IMR-90 (cell line): Measurements from ENCODE around the gene RBM28. TPM values are rescaled to one million over a fixed set of nuclear protein-coding genes. Genes with fewer than 3 reads are reported as not detected.

Source experiments
- ATAC-seq: fragments of 200-7000 bp; cut with Tn5 transposase; 2 replicates; pipeline ENCODE4 v1.9.1; 2020; ENCODE audit warnings: low read depth, mild to moderate bottlenecking, moderate library complexity
- BruUV-seq: library from RNA; stranded (reverse); fragments of 400-500 nt; replicated peaks from 2 replicates; lab custom pipeline; 2021; lab: Mats Ljungman, UMichigan
- CTCF ChIA-PET: fragments of 300-600 bp; formaldehyde crosslinking; extraction: SDS; loops from one replicate; lab custom pipeline; 2021; ENCODE audit warnings: antibody characterized with exemption; lab: Yijun Ruan, JAX
- POLR2A ChIA-PET: fragments of 300-600 bp; sonication (Branson Sonifier 250); formaldehyde crosslinking; loops from one replicate; lab custom pipeline; 2022; ENCODE audit warnings: antibody characterized with exemption; ENCODE audit not compliant: unreplicated experiment; lab: Charles Lee
- DNase-seq: peaks from one replicate; pipeline ENCODE4 v3.0.0; 2013
- H2AFZ ChIP-seq: replicated peaks from 2 replicates; pipeline ENCODE3; 2013; ENCODE audit warnings: low read length, mild to moderate bottlenecking; ENCODE audit not compliant: poor library complexity
- H2AK5ac ChIP-seq: 2 replicates; pipeline ENCODE4 v1.6.1; 2013; ENCODE audit warnings: low read depth, low read length, inconsistent platforms
- H2AK9ac ChIP-seq: replicated peaks from 2 replicates; pipeline ENCODE3; 2013; ENCODE audit warnings: mild to moderate bottlenecking, low read depth, low read length, moderate library complexity; ENCODE audit not compliant: poor library complexity
- H2BK120ac ChIP-seq: 2 replicates; pipeline ENCODE4 v1.6.1; 2013; ENCODE audit warnings: low read depth, low read length, inconsistent platforms
- H2BK15ac ChIP-seq: 3 replicates; pipeline ENCODE4 v1.6.1; 2013; ENCODE audit warnings: low read depth, low read length, inconsistent platforms
- H2BK20ac ChIP-seq: 2 replicates; pipeline ENCODE4 v1.6.1; 2013; ENCODE audit warnings: low read depth, mild to moderate bottlenecking, inconsistent platforms, low read length, moderate library complexity
- H2BK5ac ChIP-seq: 2 replicates; pipeline ENCODE4 v1.6.1; 2013; ENCODE audit warnings: mild to moderate bottlenecking, low read depth, low read length, inconsistent platforms; ENCODE audit not compliant: poor library complexity, severe bottlenecking
- H3K14ac ChIP-seq: replicated peaks from 2 replicates; pipeline ENCODE4 v1.6.1; 2013; ENCODE audit warnings: low read depth, low read length, inconsistent platforms
- H3K18ac ChIP-seq: 2 replicates; pipeline ENCODE4 v1.6.1; 2013; ENCODE audit warnings: low read depth, low read length, control low read depth
- H3K23ac ChIP-seq: 2 replicates; pipeline ENCODE4 v1.6.1; 2013; ENCODE audit warnings: low read depth, low read length, inconsistent platforms
- H3K27ac ChIP-seq: 2 replicates; pipeline ENCODE4 v1.5.1; 2013; ENCODE audit warnings: mild to moderate bottlenecking, control low read depth, low read length; ENCODE audit not compliant: insufficient read depth
- H3K27me3 ChIP-seq: 2 replicates; pipeline ENCODE4 v1.6.1; 2013; ENCODE audit warnings: low read length; ENCODE audit not compliant: control insufficient read depth, insufficient read depth
- H3K36me3 ChIP-seq: 2 replicates; pipeline ENCODE4 v1.6.1; 2013; ENCODE audit warnings: low read length, mixed read lengths; ENCODE audit not compliant: control insufficient read depth, insufficient read depth
- H3K4ac ChIP-seq: 2 replicates; pipeline ENCODE4 v1.6.1; 2013; ENCODE audit warnings: low read depth, low read length, inconsistent platforms
- H3K4me1 ChIP-seq: 2 replicates; pipeline ENCODE4 v1.6.1; 2013; ENCODE audit warnings: low read length, mixed read lengths; ENCODE audit not compliant: control insufficient read depth, insufficient read depth
- H3K4me2 ChIP-seq: 2 replicates; pipeline ENCODE4 v1.6.1; 2013; ENCODE audit warnings: low read depth, mild to moderate bottlenecking, control low read depth, low read length, moderate library complexity
- H3K4me3 ChIP-seq: 2 replicates; pipeline ENCODE4 v1.5.1; 2013; ENCODE audit warnings: low read depth, mild to moderate bottlenecking, control low read depth, low read length, moderate library complexity; ENCODE audit not compliant: insufficient read depth
- H3K56ac ChIP-seq: 2 replicates; pipeline ENCODE4 v1.6.1; 2013; ENCODE audit warnings: low read length, inconsistent platforms; ENCODE audit not compliant: insufficient read depth; ENCODE audit errors: extremely low read depth
- H3K79me1 ChIP-seq, 2 experiments: 2 replicates each; pipeline ENCODE4 v1.6.1; 2013; ENCODE audit warnings: low read length in 2 of 2, inconsistent platforms in 1 of 2, low read depth in 1 of 2
- H3K9ac ChIP-seq: 2 replicates; pipeline ENCODE4 v1.6.1; 2013; ENCODE audit warnings: low read depth, low read length, control low read depth
- H3K9me1 ChIP-seq: 2 replicates; pipeline ENCODE4 v1.6.1; 2013; ENCODE audit warnings: low read length, inconsistent platforms; ENCODE audit not compliant: insufficient read depth
- H3K9me3 ChIP-seq: 2 replicates; pipeline ENCODE4 v1.6.1; 2013; ENCODE audit warnings: low read length; ENCODE audit not compliant: control insufficient read depth, insufficient read depth
- H4K20me1 ChIP-seq: 2 replicates; pipeline ENCODE4 v1.6.1; 2013; ENCODE audit warnings: low read length, inconsistent platforms; ENCODE audit not compliant: insufficient read depth
- H4K5ac ChIP-seq: 2 replicates; pipeline ENCODE4 v1.6.1; 2013; ENCODE audit warnings: mild to moderate bottlenecking, low read depth, low read length, control low read depth
- H4K8ac ChIP-seq, 2 experiments: 2 replicates each; pipeline ENCODE4 v1.6.1; 2013; ENCODE audit warnings: low read depth in 2 of 2, low read length in 2 of 2, control low read depth in 1 of 2, inconsistent platforms in 1 of 2
- H4K91ac ChIP-seq: 2 replicates; pipeline ENCODE4 v1.6.1; 2013; ENCODE audit warnings: low read depth, low read length, inconsistent platforms; ENCODE audit not compliant: insufficient read depth
- CEBPB ChIP-seq: IDR thresholded peaks from 2 replicates; pipeline ENCODE4 v1.6.1; 2012; ENCODE audit warnings: low read depth, low read length, improper control_type of control experiment
- WGBS, 2 experiments: methylation state at CpG; one replicate each; pipeline versions ENCODE4 v1.1.5 to v1.1.7; 2013; ENCODE audit warnings: missing lambda C conversion rate in 2 of 2; ENCODE audit not compliant: insufficient read length in 1 of 2; ENCODE audit errors: extremely low coverage in 2 of 2; 5-methylcytosine and 5-hydroxymethylcytosine counted together
- dilution Hi-C: fragments of 300-500 bp; cut with HindIII; formaldehyde crosslinking; loops from one replicate; pipeline ENCODE4 v1.14.3; 2018; ENCODE audit warnings: low sequenced_read_pairs; ENCODE audit not compliant: unreplicated experiment
- in situ Hi-C: fragments of 300-500 bp; cut with MboI; formaldehyde crosslinking; loops from 3 replicates; pipeline ENCODE4 v1.14.3; 2019; ENCODE audit warnings: low sequenced_read_pairs, inconsistent platforms, mixed read lengths
- intact Hi-C: fragments of 100-400 bp; cut with micrococcal nuclease; formaldehyde crosslinking; loops from 2 replicates; pipeline ENCODE4 v1.10.0; 2022
- polyA plus RNA-seq, 3 experiments: library from polyadenylated mRNA; depleted of rRNA; stranded (reverse); fragments of >200 nt; gene quantifications; 2 replicates each; pipeline ENCODE4 v1.2.3, GENCODE V29; 2012; ENCODE audit warnings: low replicate concordance in 1 of 3
- total RNA-seq: library from RNA; depleted of rRNA; stranded (reverse); fragments of >200 nt; gene quantifications from 2 replicates; pipeline ENCODE4 v1.2.3, GENCODE V29; 2012

The RBM28 gene
- total and polyA plus RNA-seq, 2 of the 4 experiments (the other 2 are of a cell fraction) = 12.4 to 20.4 TPM

DNA sequence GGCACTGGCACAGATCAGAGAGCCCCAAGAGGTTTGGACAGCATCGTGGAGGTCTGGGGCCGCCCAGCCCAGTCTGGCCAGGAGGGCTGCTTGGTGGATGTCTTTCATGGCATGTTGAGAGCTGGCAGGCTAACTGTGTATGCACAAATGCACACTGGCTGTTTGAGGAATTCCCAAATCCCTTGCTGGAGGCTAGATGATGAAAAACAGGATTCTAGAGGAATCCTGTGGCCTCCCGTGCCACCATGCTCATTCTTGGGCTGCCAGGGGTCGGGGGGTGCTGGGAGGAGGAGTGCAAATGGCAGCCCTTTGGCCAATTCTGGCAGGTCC is 76.1 kb downstream of the RBM28 start:
- no peak overlapping the region for H3K27ac ChIP-seq
- peak overlapping the region; percentile 8; the same call in 1 of the 2 replicates for H4K5ac ChIP-seq
- ATAC-seq (peak; percentile 42), DNase-seq (no peak)
- H3K56ac ChIP-seq = no peak overlapping the region
- peak overlapping the region; percentile 23 to 93; a peak in 3 of 4 replicates for H4K8ac ChIP-seq
- H3K4me1 ChIP-seq = peaks cover 12% of the 10 kb centered on the region
- no peak overlapping the region for H3K4me3 ChIP-seq
- ChIA-PET CTCF (interaction anchor here (1.1 to 1.3 kb wide), 2 partner anchors 9 to 54 kb away, joined by 3 read pairs; no protein-coding TSS in a partner anchor), POLR2A (no interaction called here)
- no peaks in the 10 kb centered on the region for H4K20me1 ChIP-seq
- 80% methylated on average over 2 of the region's 4 CpGs; no CpG with 5 or more reads in 1 of the 2 experiments for WGBS, 2 experiments
- dilution Hi-C loops (no loop called here), in situ Hi-C loops (no loop called here), intact Hi-C loops (no loop called here)
- H4K91ac ChIP-seq = peak overlapping the region; percentile 91; the same call in 1 of the 2 replicates
- no TSS peak for BruUV-seq
- H3K9me3 ChIP-seq = no peaks in the 10 kb centered on the region
- H3K23ac ChIP-seq = peak overlapping the region; percentile 81; the same call in 1 of the 2 replicates
- no peak overlapping the region for H3K9ac ChIP-seq
- no peak overlapping the region; the same call in 2 of the 3 replicates for H2BK15ac ChIP-seq
- peak overlapping the region; percentile 91 for H2AFZ ChIP-seq
- H3K4me2 ChIP-seq = peak overlapping the region; percentile 54; the same call in 1 of the 2 replicates
- no peak overlapping the region for H3K14ac ChIP-seq
- H3K27me3 ChIP-seq = peaks cover 46% of the 10 kb centered on the region
- no peak overlapping the region for H2AK5ac ChIP-seq
- no peak for TF ChIP-seq CEBPB
- peaks cover 3% of the 10 kb centered on the region; the same call in 1 of the 2 replicates for H3K9me1 ChIP-seq
- H3K18ac ChIP-seq = no peak overlapping the region; the same call in 1 of the 2 replicates
- peak overlapping the region; percentile 88; the same call in 1 of the 2 replicates for H3K4ac ChIP-seq
- H2AK9ac ChIP-seq = peak overlapping the region; percentile 3
- H2BK5ac ChIP-seq = no peak overlapping the region
- no peaks in the 10 kb centered on the region for H3K36me3 ChIP-seq
- H2BK20ac ChIP-seq = peak overlapping the region; percentile 86
- peak overlapping the region; percentile 87 for H2BK120ac ChIP-seq
- no peaks in the 10 kb centered on the region for H3K79me1 ChIP-seq
